GM23248 (cell line): ENCODE measurements around the gene EIF2S1. TPM values are rescaled to one million over a fixed set of nuclear protein-coding genes. Genes with fewer than 3 reads are reported as not detected.

Source experiments
- DNase-seq: peaks from one replicate; pipeline ENCODE4 v3.0.0-alpha.2; 2015
- H2AFZ ChIP-seq: fragments of 200-600 bp; sonication (generic); 2 replicates; pipeline ENCODE4 v1.6.1; 2016; ENCODE audit warnings: antibody characterized with exemption
- H3F3A ChIP-seq: fragments of 200-600 bp; sonication (generic); 2 replicates; pipeline ENCODE4 v1.6.1; 2016; ENCODE audit warnings: mild to moderate bottlenecking, antibody characterized with exemption, mixed run types; ENCODE audit not compliant: insufficient read depth
- H3K27ac ChIP-seq: fragments of 200-600 bp; sonication (generic); 2 replicates; pipeline ENCODE4 v1.5.1; 2016; ENCODE audit warnings: mild to moderate bottlenecking
- H3K27me3 ChIP-seq: fragments of 200-600 bp; sonication (generic); replicated peaks from 2 replicates; pipeline ENCODE4 v1.6.1; 2016; ENCODE audit warnings: mild to moderate bottlenecking; ENCODE audit not compliant: insufficient read depth
- H3K36me3 ChIP-seq: fragments of 200-600 bp; sonication (generic); 2 replicates; pipeline ENCODE4 v1.6.1; 2016; ENCODE audit warnings: low read depth, mild to moderate bottlenecking
- H3K4me1 ChIP-seq: fragments of 200-600 bp; sonication (generic); 2 replicates; pipeline ENCODE4 v1.6.1; 2016; ENCODE audit warnings: mild to moderate bottlenecking; ENCODE audit not compliant: insufficient read depth
- H3K4me2 ChIP-seq: fragments of 200-600 bp; sonication (generic); one replicate; pipeline ENCODE4 v1.6.1; 2016; ENCODE audit warnings: mild to moderate bottlenecking; ENCODE audit not compliant: unreplicated experiment
- H3K4me3 ChIP-seq: fragments of 200-600 bp; sonication (generic); 2 replicates; pipeline ENCODE4 v1.5.1; 2016; ENCODE audit warnings: mild to moderate bottlenecking
- H3K79me2 ChIP-seq: fragments of 200-600 bp; sonication (generic); 2 replicates; pipeline ENCODE4 v1.6.1; 2016; ENCODE audit warnings: mild to moderate bottlenecking; ENCODE audit not compliant: insufficient read depth
- H3K9ac ChIP-seq: fragments of 200-600 bp; sonication (generic); 2 replicates; pipeline ENCODE4 v1.6.1; 2016; ENCODE audit warnings: mild to moderate bottlenecking
- H3K9me2 ChIP-seq: fragments of 200-600 bp; sonication (generic); 2 replicates; pipeline ENCODE4 v1.6.1; 2016; ENCODE audit warnings: mixed run types, mild to moderate bottlenecking, moderate library complexity; ENCODE audit not compliant: insufficient read depth
- H3K9me3 ChIP-seq: fragments of 200-600 bp; sonication (generic); one replicate; pipeline ENCODE4 v1.6.1; 2017; ENCODE audit warnings: low read depth
- H4K20me1 ChIP-seq: fragments of 200-600 bp; sonication (generic); 2 replicates; pipeline ENCODE4 v1.6.0; 2016; ENCODE audit not compliant: insufficient read depth
- EZH2 ChIP-seq: fragments of 200-600 bp; sonication (generic); IDR thresholded peaks from 2 replicates; pipeline ENCODE4 v1.6.1; 2018; ENCODE audit warnings: antibody characterized with exemption, mild to moderate bottlenecking; ENCODE audit not compliant: insufficient read depth, poor library complexity, severe bottlenecking
- EZH2phosphoT487 ChIP-seq: fragments of 200-600 bp; sonication (generic); IDR thresholded peaks from 2 replicates; pipeline ENCODE4 v1.6.1; 2018; ENCODE audit warnings: antibody characterized with exemption, moderate library complexity, mild to moderate bottlenecking, low read depth; ENCODE audit not compliant: insufficient read depth
- WGBS, 2 experiments: methylation state at CpG; one replicate each; pipeline ENCODE4 v1.1.6; 2015 to 2017; ENCODE audit warnings: low lambda C conversion rate in 2 of 2, low coverage in 1 of 2; ENCODE audit errors: missing lambda C conversion rate in 2 of 2; 5-methylcytosine and 5-hydroxymethylcytosine counted together
- in situ Hi-C: fragments of 300-500 bp; cut with MboI; formaldehyde crosslinking; loops from 2 replicates; pipeline ENCODE4 v1.15.0; 2020
- polyA plus RNA-seq: library from polyadenylated mRNA; unstranded; fragments of >200 nt; fragmentation: Nextera tagmentation; extraction: Ambion mirVana; gene quantifications from 2 replicates; pipeline ENCODE4 v1.2.1, GENCODE V29; 2016
- total RNA-seq: library from RNA; depleted of rRNA; stranded (reverse); fragments of >200 nt; shearing (Covaris generic); gene quantifications from 2 replicates; pipeline ENCODE4 v1.2.3, GENCODE V29; 2014

The EIF2S1 gene
- total and polyA plus RNA-seq, 2 experiments from 2014 or later, result 218 to 232 TPM

GRCh38 chr14:67389275-67389674, 29.1 kb downstream of the EIF2S1 start:
- Histone ChIP-seq H3K36me3 (peaks cover 24% of the 10 kb centered on the region), H3K9ac (no peak overlapping the region), H3K9me3 (no peaks in the 10 kb centered on the region), H3K27ac (no peak overlapping the region), H3K79me2 (no peaks in the 10 kb centered on the region), H3F3A (peaks cover 35% of the 10 kb centered on the region), H3K9me2 (no peaks in the 10 kb centered on the region), H3K27me3 (no peaks in the 10 kb centered on the region), H3K4me3 (no peak overlapping the region), H2AFZ (no peak overlapping the region), H3K4me1 (no peaks in the 10 kb centered on the region), H4K20me1 (no peaks in the 10 kb centered on the region), H3K4me2 (no peak overlapping the region)
- TF ChIP-seq EZH2, result no peak
- no peak for TF ChIP-seq EZH2phosphoT487
- WGBS, 2 experiments, result 94 to 98% methylated on average over 3 of the region's 3 CpGs
- no peak for DNase-seq
- in situ Hi-C loops, result no loop called here

DNA sequence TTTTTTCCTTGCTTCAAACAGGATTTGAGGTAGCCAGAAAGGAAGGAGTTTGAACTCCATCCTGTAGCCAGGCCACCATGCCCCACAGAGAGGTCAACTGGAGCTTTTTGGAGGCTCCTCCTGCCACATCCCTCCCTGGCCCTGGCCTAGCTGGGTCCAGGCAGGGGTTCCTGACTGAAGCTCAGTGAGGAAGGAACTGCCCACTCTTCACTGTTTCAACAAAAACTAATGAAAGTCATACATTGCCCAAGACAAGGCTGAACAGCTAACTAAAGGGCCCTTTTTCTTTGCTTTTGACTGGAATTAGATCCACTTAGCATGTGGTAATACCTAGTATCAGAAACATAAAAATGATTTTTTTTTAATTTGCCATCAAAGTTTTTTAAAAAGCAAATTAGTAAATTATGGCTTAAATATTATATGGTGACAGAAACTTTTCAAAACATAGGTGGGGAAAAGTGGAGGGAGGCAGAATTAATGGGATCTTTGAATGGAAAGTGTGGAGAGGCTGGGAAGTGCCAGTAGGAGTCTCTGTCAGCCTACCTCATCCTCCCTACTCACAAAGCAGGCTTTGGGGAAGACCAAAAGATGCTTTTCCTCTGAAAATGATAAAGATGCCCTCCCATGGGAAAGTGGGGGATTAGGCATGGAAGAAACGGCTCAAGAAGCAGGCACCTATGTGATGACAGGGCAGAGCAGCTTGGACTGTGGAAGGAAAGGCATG, 29.8 kb downstream of the EIF2S1 start:
- Histone ChIP-seq H3K4me1 (no peaks in the 10 kb centered on the region), H3K4me3 (no peak overlapping the region), H3K27me3 (no peaks in the 10 kb centered on the region), H3K36me3 (peaks cover 17% of the 10 kb centered on the region), H3F3A (peaks cover 28% of the 10 kb centered on the region), H3K9me3 (no peaks in the 10 kb centered on the region), H3K27ac (no peak overlapping the region), H3K79me2 (no peaks in the 10 kb centered on the region), H3K9ac (no peak overlapping the region), H3K9me2 (no peaks in the 10 kb centered on the region), H2AFZ (no peak overlapping the region), H3K4me2 (no peak overlapping the region), H4K20me1 (no peaks in the 10 kb centered on the region)
- in situ Hi-C loops, result no loop called here
- TF ChIP-seq EZH2phosphoT487, result no peak
- TF ChIP-seq EZH2, result no peak
- DNase-seq, result no peak
- WGBS, 2 experiments, result 68 to 75% methylated on average over 1 of the region's 1 CpG

- Histone ChIP-seq H3F3A (peaks cover 15% of the 10 kb centered on the region), H3K36me3 (peaks cover 5% of the 10 kb centered on the region; the same call in 1 of the 2 replicates), H4K20me1 (no peaks in the 10 kb centered on the region), H3K4me1 (peaks cover 8% of the 10 kb centered on the region), H3K9me3 (no peaks in the 10 kb centered on the region), H3K27ac (no peak overlapping the region), H3K4me3 (no peak overlapping the region), H3K9ac (no peak overlapping the region), H3K27me3 (no peaks in the 10 kb centered on the region), H3K9me2 (no peaks in the 10 kb centered on the region), H3K4me2 (no peak overlapping the region), H3K79me2 (no peaks in the 10 kb centered on the region), H2AFZ (no peak overlapping the region)
- DNase-seq, result no peak
- in situ Hi-C loops, result no loop called here
- TF ChIP-seq EZH2, result no peak
- no peak for TF ChIP-seq EZH2phosphoT487
- WGBS, 2 experiments, result 84 to 90% methylated on average over 6 of the region's 6 CpGs
Measured at GRCh38 chr14:67391268-67391667, 31.1 kb downstream of the EIF2S1 start.

DNA sequence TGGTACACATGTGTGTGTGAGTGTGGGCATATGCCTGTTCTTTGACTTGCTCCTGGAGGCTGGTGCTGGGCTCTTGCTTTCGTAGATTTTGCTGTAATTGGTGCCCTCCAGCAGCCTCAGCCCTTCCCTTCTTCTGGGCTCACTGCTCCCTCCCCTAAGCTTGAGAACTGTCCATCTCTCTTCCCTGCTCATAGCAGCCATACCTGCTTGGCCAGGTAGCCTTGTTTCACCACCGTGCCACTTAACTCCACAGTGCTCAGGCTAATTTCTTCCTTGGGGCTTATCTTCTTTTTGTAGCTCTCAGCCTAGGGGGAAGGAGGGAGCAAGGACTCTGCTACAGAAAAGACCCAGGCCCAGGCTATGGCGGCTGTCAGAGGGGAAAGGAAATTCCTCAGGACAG, 32.0 kb downstream of the EIF2S1 start:
- no peak overlapping the region for H3K4me3 ChIP-seq
- H3K9me3 ChIP-seq, result no peaks in the 10 kb centered on the region
- no peak for DNase-seq
- H3K4me1 ChIP-seq, result peaks cover 15% of the 10 kb centered on the region
- no peak overlapping the region for H3K27ac ChIP-seq
- H3K27me3 ChIP-seq, result no peaks in the 10 kb centered on the region
- WGBS, 2 experiments, result 84 to 88% methylated on average over 3 of the region's 3 CpGs
- H3K4me2 ChIP-seq, result no peak overlapping the region
- TF ChIP-seq EZH2 (no peak), EZH2phosphoT487 (no peak)
- H3K79me2 ChIP-seq, result no peaks in the 10 kb centered on the region
- no peak overlapping the region for H2AFZ ChIP-seq
- H4K20me1 ChIP-seq, result no peaks in the 10 kb centered on the region
- peaks cover 3% of the 10 kb centered on the region; the same call in 1 of the 2 replicates for H3K36me3 ChIP-seq
- peaks cover 7% of the 10 kb centered on the region for H3F3A ChIP-seq
- no peaks in the 10 kb centered on the region for H3K9me2 ChIP-seq
- in situ Hi-C loops, result no loop called here
- no peak overlapping the region for H3K9ac ChIP-seq
